Measurements from ENCODE around the gene NELL2.

Gene NELL2

GRCh38 chr12:44510076-44510475, 366.0 kb downstream of the NELL2 start:
- H3K27ac ChIP-seq (replicated peaks) = no peak overlapping the region
- TF ChIP-seq REST (IDR thresholded peaks at IDR 0.05; ENCODE audit: insufficient replicate concordance, low read depth) (no peak), SPI1 (IDR thresholded peaks at IDR 0.05; ENCODE audit: borderline replicate concordance, low read depth) (no peak), CTCF (IDR thresholded peaks at IDR 0.05; ENCODE audit: insufficient read depth, low read length) (no peak), GABPA (IDR thresholded peaks at IDR 0.05; ENCODE audit: low read depth) (no peak), POLR2AphosphoS5 (IDR thresholded peaks at IDR 0.05; ENCODE audit: low read depth) (no peak)
- H3K27me3 ChIP-seq (ENCODE audit: insufficient read depth, poor library complexity, severe bottlenecking) = no peaks in the 10 kb centered on the region
- DNase-seq (ENCODE audit: low read depth in 1 of 2, low spot score in 1 of 2) = no peak
- no peak overlapping the region for H3K4me3 ChIP-seq (replicated peaks; ENCODE audit: insufficient read depth, low read length)

- DNase-seq (ENCODE audit: low read depth in 1 of 2, low spot score in 1 of 2) = no peak
- Histone ChIP-seq H3K27ac (replicated peaks) (no peak overlapping the region), H3K27me3 (ENCODE audit: insufficient read depth, poor library complexity, severe bottlenecking) (no peaks in the 10 kb centered on the region), H3K4me3 (replicated peaks; ENCODE audit: insufficient read depth, low read length) (no peak overlapping the region)
- no peak for TF ChIP-seq SPI1 (IDR thresholded peaks at IDR 0.05; ENCODE audit: borderline replicate concordance, low read depth)
- TF ChIP-seq GABPA (IDR thresholded peaks at IDR 0.05; ENCODE audit: low read depth) = no peak
- TF ChIP-seq POLR2AphosphoS5 (IDR thresholded peaks at IDR 0.05; ENCODE audit: low read depth) = no peak
- no peak for TF ChIP-seq REST (IDR thresholded peaks at IDR 0.05; ENCODE audit: insufficient replicate concordance, low read depth)
- no peak for TF ChIP-seq CTCF (IDR thresholded peaks at IDR 0.05; ENCODE audit: insufficient read depth, low read length)
Observed at GRCh38 chr12:44509471-44509870, 366.6 kb downstream of the NELL2 start.

GRCh38 chr12:44507461-44507860, 368.7 kb downstream of the NELL2 start:
- no peak overlapping the region for H3K4me3 ChIP-seq (replicated peaks; ENCODE audit: insufficient read depth, low read length)
- no peak overlapping the region for H3K27ac ChIP-seq (replicated peaks)
- TF ChIP-seq REST (IDR thresholded peaks at IDR 0.05; ENCODE audit: insufficient replicate concordance, low read depth) (no peak), POLR2AphosphoS5 (IDR thresholded peaks at IDR 0.05; ENCODE audit: low read depth) (no peak), SPI1 (IDR thresholded peaks at IDR 0.05; ENCODE audit: borderline replicate concordance, low read depth) (no peak), CTCF (IDR thresholded peaks at IDR 0.05; ENCODE audit: insufficient read depth, low read length) (no peak), GABPA (IDR thresholded peaks at IDR 0.05; ENCODE audit: low read depth) (no peak)
- DNase-seq (ENCODE audit: low read depth in 1 of 2, low spot score in 1 of 2) = no peak
- H3K27me3 ChIP-seq (ENCODE audit: insufficient read depth, poor library complexity, severe bottlenecking) = no peaks in the 10 kb centered on the region
